ENCODE results near the gene NEK6.

NEK6 gene

DNA sequence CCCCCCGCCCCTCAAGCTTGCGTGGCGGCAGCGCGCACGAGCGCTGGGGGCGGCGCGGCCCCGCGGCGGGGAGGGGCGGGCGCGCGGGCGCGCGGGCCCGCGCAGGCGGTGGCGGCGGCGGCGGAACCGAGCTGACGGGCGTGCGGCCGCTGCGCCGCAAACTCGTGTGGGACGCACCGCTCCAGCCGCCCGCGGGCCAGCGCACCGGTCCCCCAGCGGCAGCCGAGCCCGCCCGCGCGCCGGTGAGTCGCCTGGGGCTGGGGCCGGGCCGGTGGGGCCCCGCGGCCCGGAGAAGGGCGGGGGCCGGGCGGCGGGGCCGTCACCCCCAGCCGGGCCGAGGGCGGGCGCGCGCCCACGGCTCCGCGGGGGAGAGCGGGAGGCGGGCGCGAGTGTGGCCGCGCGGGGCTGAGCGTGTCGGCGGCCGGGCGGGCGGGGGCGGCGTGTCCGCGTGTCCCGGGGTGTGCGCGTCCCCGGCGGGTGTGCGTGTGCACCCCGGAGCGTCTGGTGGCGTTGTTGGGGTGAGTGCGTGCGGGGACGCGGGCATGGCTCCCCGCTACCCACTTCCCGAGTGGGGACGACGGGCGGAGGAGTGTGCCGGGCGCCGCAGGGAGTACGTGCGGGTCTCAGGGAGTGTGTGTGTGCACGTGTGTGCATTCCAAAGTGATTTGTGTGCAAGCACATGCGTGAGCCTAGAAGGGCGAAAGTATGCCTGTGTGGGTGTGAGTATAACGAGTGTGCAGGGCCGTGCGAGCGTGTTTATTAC, at the start of gene NEK6:
TSS of gene NEK6 (plus strand) at position 106 of the 763 bp plus-strand sequence. CDS start 44,016 bp downstream, outside the sequence.
- DNase-seq, result peak in 17 of 51 donors; percentile 21 to 67 (median 40)

DNA sequence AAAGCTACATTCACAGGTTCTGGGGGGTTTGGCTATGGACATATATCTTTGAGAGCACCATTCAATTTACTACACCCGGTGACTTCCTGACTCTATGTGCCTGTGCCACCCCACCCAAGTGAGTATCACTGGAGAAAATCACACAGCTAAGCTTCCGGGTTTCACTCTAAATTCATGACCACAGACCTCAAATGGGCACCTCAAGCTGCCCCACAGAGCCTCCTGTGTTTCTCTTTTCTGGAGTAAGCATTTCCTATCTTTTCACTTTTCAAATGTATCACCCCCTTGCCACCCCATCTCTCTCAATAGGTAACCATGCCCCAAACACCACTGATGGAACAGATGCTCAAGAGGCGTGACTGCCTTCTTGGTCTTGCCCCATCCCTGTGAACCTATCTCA, 49.2 kb upstream of the NEK6 start:
- no peak for DNase-seq

DNA sequence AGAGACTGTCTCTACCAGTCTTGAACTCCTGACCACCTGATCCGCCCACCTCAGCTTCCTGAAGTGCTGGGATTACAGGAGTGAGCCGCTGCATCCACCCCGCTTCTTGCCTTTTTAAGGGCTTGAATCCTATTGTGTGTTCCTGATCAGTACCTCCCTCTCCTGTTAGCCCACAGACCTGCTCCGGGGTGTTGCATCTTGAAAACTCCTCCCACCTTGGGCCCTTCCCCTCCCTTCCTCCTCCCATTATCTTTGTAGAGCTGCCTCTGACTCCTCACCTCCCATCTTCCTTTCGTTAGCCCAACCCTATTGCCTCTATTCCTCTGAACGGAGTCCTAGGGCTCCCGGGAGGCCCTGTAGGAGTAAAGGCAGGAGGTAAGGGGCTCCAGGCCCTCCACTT, 48.5 kb upstream of the NEK6 start:
- DNase-seq, result no peak

DNA sequence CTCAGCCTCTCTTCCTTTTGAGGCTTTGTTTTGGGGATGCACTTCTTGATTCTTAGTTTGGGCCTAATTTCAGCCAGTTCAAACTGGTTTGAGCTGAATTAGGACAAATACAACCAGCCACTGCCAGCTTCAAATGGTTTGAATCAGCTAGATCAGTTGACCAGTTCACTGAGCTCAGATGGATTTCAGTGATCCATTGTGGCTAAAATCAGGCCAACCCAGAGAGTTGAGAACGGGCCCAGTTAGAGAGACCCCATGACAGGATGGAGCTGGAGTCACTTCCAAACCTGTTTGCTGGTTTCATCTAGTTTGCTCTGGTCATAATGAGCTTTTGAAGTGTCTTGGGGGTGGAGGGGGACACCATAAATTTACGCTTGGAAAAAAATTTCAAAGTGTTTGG, 48.0 kb upstream of the NEK6 start:
- DNase-seq, result no peak

DNA sequence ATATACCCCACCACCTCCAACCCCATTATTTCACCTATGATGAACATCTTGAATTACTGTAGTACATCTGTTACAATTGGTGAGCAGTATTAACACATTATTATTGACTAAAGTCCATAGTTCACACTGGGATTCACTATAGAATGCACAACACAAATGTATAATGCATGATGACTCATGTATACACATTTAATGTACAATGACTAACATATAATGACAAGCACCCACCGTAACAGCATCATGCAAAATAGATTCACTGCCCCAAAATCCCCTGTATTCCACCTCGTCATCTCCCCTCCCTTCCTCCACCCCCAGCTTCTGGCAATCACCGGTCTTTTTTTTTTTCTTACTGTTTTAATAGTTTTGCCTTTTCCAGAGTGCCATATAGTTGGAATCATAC, 47.1 kb upstream of the NEK6 start:
- no peak for DNase-seq

DNA sequence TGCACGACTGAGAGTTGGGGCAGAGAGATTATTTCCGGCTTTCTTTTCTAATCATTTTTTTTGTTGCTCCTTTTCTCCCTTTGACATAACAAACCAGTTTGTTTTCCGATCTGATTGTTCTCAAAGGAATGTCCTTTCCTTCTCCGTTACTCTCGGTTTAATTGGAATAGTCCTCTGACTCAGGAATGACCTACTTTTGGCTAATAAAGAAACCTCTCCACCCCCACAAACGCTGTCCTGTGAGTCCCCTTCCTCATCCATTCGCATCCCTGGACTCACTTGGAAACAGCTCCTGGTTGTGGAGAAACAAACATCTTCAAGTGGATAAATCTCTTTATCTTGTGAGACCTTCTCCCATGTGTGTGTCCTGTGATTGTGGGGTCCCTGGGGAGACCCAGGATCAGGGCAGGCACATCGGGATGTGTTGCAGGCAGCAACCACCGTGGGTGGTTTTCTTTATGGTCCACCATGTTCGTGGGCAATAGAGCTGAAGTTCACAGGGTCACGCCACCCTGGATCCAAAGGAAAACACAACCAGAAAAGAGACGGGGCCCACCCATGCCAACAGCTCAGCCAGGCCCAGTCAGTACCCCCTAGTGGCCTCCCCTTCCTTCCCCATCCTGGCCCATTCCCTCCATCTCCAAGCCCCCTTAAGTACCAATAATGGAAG, 45.2 kb upstream of the NEK6 start:
- DNase-seq, result no peak

DNA sequence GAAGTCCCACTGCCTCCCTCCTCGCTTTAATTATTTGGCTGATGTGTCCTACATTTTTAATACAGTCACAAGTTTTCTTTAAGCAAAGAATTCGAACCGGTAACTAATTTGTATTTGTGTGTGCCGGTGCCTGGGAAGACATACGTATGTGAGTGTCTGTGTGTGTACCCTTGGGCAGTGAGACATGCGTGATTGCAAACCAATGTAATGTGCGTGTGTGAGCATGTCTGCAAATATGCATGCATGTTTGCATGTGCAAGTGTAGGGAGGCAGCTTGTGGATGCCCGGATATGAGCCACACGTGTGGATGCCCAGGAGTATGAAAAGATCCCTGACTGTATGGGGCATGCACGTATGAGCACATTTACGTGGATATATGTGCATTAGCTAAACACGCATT, 44.4 kb upstream of the NEK6 start:
- DNase-seq, result no peak

DNA sequence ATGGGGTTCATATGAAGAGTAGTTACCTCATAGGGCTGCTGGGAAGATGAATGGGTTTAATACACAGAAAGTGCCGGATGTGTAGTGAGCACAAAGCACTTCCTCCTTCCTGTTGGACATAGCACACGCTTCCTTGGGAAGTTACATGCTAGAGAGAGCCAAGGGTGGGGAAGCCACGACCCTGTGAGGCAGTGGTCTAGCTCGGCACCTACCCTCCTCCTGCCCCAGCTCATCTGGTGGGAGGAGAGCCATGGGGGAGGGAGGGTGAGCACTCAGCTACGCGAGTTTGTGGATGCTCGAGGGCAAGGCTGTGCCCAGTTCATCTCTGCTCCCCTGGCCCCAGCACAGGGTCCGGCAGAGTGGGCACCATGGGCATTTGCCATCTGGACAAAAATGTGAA, 43.6 kb upstream of the NEK6 start:
- no peak for DNase-seq

DNA sequence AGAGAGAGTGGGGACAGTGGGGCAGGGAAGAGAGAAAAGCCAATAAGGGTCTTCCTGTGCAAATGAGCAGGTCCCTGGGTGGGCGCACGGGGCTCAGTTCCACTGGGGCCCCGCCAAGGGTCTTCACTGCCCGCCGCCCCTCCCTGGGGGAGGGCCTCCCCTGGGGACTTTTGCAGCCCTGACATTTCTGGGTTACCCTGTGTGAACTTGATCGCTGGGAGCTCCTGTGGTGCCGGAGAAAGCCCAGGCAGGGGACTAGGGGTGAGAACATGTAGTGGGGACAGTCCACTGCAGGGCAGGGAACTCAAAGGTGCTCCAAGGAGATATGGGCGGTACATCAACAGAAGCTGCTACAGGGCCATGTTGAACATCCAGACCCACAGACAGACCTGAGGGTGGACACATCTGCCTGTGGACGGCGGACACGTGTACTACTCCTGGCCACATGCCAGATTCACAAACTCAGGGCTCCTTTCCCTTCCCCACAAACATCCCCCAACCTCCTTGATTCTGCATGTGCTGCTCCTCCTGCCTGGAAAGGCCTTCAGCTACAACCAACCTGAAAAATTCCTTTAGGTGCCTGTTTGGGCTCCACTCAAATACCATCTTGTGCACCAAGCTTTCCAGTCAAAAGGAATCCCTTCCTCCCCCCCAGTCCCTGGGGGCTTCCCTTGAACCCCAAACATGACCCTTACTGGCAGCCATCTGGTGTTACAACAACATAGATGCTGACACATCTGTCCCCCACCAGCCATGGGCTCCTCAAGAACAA, 43.0 kb upstream of the NEK6 start:
- no peak for DNase-seq

DNA sequence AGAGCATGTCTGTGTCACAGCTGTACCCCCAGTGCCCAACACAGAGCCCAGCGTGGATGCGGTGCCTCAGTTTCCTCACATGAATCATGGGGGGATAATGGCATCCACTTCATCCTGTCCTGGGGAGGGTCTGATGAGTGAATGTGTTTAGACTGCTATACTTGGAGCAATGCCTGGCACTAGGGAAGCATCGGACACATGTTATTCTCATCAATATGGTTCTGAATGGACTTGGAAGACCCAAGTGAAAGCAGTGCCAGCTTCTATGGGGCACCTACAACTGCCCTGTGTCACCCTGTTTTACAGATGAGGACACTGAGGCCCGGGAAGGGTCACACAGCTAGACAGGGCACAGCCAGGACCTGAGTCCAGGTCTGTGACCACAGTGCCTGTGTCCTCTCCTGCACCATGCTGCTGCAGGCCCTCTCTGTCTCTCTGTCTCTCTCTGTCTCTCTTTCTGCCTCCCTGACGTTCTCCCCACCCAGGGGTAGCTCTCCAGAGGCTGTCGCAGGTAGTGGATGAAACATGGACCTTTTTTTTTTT, 42.3 kb upstream of the NEK6 start:
- DNase-seq, result no peak

DNA sequence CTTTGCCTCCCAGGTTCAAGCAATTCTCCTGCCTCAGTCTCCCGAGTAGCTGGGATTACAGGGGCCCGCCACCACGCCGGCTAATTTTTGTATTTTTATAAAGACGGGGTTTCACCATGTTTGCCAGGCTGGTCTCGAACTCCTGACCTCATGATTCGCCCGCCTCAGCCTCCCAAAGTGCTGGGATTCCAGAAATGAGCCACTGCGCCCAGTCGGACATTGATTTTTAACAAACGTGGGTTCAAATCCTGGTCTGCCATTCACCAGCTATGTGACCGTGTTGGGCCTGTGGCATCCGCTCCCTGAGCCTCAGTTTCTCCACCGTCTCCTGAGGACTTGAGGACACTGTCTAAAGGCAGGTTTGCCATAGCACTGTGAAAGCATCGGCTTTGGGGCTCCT, 41.8 kb upstream of the NEK6 start:
- DNase-seq, result no peak

DNA sequence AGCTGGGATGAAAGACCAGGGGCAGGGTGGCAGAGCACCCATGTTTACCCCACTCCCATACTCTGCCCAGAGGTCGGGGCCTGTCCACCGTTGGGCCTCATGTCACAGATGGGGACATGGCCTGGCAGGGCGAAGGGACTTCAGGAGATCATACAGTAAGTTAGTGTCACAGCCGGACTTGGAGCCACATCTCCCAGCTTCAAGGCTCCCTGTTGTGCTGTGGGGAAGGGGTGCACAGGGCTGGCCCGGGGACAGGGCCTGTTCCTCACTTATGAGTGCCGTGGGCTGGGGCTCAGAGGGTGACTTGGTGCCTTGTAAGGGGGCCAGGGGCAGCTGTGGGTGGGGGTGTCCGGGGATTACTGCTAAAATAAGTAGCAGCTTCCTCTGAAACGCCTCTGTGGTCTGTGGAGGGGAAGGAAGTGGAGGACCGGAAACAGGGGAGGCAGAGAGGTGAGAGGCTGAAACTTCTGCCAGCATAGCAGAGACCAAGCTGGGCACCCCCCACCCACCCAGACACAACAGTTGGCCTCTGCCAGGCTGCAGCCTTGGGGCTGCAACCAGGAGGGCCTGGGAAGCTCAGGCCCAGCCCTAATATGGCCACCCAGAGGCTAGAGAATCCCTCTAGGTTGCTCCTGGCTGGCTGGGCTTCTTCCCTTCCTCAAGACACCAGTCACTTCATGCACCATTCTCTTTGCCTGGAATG, 41.1 kb upstream of the NEK6 start:
- peak in 4 of 51 donors; percentile 31 to 54 (median 42) for DNase-seq

DNA sequence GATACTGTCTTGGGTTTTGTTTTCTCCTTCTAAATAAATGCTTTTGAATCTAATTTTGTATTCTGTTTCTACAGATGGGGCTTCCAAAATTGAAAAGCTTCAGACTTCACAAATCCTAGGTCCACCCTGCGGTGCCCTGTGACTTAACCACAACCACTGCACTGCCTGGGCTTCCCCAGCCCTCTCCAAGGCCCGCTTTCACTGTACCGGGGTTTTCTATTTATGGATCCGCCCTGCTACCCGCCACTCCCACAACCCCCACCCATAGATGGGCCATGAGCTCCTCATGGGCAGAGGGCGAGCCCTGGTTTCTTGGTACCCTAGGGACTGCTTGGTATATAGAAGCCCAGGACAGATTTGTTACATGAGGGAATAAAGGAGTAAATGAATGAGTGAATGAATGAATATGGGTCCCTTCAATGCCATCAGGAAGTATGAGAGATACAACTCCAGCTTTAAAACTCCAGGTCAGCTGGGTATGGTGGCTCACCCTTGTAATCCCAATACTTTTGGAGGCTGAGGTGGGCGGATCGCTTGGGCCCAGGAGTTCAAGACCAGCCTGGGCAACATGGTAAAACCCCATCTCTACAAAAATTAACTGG, 39.8 kb upstream of the NEK6 start:
- no peak for DNase-seq

DNA sequence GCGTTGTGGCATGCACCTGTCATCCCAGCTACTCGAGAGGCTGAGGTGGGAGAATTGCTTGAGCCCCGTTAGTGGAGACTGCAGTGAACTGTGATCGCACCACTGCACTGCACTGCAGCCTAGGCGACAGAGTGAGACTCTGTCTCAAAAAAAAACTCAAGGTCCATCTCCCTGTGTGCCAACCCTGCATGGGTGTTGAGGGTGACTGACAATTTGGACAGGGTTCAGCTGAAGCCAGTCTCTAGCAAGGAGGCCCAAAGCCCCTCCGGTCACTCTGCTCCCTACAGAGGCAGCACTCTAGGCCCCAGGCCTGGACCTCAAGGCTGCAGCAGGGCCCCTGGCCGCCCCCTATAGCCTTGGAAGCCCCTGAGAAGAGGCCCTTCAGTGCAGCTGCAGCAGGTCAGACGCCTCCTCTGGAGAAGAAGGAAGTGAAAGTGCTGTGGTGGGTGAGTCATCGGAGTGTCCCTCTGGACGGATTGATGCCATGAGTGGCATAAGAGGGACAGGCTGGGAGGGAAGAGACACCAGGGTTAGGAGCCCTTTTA, 39.2 kb upstream of the NEK6 start:
- DNase-seq, result peak in 21 of 51 donors; percentile 9 to 66 (median 29)

DNA sequence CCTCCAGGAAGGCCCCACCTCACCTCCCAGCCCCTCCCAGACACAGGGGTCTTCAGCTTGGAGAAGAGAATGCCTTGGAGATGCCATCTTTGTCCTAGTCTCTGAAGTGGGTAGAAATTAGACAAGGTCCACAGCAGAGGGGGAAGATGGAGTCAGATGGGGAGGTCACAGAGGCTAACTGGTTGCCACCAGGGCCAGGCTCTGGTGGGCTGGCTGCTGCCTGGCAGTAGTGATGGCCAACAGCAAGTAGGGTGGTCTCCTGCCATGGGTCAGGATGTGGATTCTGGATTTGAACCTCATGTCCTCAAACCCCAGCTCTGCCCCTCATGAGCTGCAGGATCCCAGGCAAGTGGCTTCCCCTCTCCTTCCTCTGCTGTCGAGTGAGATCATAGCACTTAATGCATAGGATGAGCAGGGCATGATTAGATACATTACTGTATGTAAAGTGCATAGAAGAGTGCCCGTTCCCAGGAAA, 38.7 kb upstream of the NEK6 start:
- DNase-seq, result no peak

DNA sequence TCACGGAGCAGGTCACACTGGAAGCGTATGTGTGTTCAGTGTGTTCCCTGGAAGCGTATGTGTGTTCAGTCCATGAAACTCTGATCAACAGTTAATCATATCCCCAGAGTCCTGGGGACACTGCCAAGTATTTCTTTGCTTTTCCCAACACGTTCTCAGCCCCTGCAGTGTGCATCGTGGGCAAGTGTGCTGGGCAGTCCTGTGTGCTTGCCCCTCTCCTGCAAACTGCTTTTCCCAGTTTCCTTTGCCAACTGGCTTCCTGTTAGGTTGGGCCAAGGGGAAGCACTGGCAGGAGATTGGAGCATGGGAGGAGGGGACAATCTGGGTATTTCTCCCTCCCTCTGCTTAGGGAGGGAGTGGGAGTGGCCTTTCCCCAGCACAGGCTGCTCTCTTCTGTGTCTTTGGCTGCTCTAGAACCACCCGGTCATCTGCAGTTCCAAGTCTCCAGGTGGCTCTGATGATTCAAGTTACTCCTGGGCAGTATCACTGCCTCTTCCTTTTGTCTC, 36.8 kb upstream of the NEK6 start:
- DNase-seq, result peak in 16 of 51 donors; percentile 18 to 46 (median 32)

DNA sequence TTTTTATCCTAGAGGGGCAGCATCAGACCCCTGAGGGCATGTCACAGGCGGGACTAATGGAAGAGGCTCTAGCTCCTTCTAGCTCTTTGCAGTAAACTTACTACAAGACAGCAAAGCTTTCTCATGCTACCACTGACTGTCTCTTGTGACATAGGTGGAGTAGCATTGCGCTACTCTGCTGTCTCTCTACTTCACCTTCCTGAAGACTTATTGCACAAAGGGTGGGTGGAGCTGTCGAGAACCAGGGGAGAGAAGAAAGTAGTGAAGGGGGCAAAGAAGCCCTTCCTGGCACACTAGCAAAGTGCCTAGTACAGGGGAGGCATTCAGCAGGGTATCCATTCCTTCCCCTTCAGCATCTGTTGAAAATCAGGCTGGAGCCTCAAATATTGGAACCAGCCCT, 36.1 kb upstream of the NEK6 start:
- no peak for DNase-seq

DNA sequence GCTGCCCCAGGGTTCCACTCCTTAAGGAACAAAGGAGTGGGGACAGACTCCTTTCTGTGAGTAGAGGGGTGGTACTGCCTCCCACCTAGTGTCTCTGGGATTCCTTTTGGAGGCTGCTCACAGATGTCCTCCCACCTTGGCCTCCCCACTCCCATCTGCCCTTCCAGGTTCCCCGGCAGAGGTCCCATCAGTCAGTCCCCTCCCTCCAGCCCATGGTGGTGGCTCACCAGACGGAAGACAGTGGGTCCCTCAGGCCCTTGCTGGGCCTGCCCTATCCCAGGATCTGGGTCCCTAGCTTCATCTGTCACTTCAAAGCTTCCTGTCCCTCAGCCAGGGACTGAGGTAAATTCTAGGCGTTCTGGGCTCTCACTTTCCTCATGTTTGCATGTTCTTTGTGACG, 35.6 kb upstream of the NEK6 start:
- no peak for DNase-seq

DNA sequence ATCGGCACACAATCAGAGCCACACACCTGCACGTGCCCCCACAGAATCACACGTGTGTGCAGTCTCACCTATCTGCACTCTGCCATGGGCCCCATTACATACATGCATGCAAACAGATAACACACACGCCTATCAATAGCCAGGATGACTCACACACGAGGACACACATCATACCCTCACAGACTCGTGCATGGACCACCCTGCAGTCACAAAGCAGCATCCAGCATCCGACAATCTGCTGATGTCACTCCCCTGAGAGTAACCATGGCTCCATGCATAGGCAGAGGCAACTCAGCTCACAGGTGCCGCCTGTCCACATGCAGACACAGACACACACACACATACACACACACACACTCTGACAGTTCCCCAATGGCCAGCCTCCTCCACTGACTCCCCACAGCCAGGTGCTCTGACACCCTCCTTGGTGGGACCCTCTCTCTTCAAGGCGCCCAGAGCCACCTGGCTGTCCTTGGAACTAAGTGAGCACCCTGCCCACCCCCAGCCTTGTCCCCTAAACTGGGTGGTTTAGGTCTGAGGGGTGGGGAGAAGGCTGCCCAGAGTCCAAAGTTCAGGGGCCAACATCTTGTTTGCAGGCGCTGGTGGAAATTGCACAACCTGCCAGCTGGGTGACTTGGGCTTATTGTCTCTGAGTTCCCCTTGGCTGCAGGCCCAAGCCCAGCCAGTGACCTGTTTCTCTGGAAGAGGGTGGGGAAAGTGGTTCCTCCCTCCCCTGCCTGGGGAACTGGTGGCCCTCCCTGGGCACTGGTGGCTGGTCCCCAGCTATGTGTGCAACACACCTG, 34.6 kb upstream of the NEK6 start:
- DNase-seq, result peak in 36 of 51 donors; percentile 14 to 81 (median 57)

Data from hypothalamus (tissue), 51 donors.